Measurements from ENCODE around the gene YJEFN3. TPM values are rescaled to one million over a fixed set of nuclear protein-coding genes. Genes with fewer than 3 reads are reported as not detected.

YJEFN3 gene
- total RNA-seq, 4 donors from 2014 or later = 0.18 to 0.31 TPM; not detected in 2

GRCh38 chr19:19487950-19488874, 40.5 kb upstream of the YJEFN3 start:
- no peak for TF ChIP-seq POLR2A (IDR thresholded peaks at IDR 0.05)
- no peak for TF ChIP-seq CTCF (IDR thresholded peaks at IDR 0.05 in 4 of 5, conservative IDR thresholded peaks at IDR 0.05 in 1 of 5)
- Histone ChIP-seq H3K27me3 (no peaks in the 10 kb centered on the region), H3K9me3 (no peaks in the 10 kb centered on the region), H3K27ac (peak overlapping the region; percentile 44 to 77 (median 72)), H3K4me1 (peaks cover 35 to 40% of the 10 kb centered on the region in 2 donors), H3K4me3 (peak overlapping the region in 1 of 4 donors; percentile 25), H3K36me3 (peaks cover 0 to 8% of the 10 kb centered on the region in 2 donors)
- no peak for ATAC-seq
- intact Hi-C loops (cut with DNase I; ENCODE audit: low total_unique reads) (no loop called here), in situ Hi-C loops (cut with MboI; ENCODE audit: low sequenced_read_pairs in 4 of 4) (loop anchor here in 1 of 4 donors (5.0 kb wide), 1 partner anchor 121 kb away; no protein-coding TSS in a partner anchor)
- DNase-seq = no peak

GRCh38 chr19:19488875-19489690, 39.6 kb upstream of the YJEFN3 start:
- Histone ChIP-seq H3K4me1 (peaks cover 35 to 40% of the 10 kb centered on the region in 2 donors), H3K27me3 (no peaks in the 10 kb centered on the region), H3K4me3 (peak overlapping the region in 1 of 4 donors; percentile 25), H3K9me3 (no peaks in the 10 kb centered on the region), H3K27ac (peak overlapping the region; percentile 44 to 77 (median 72)), H3K36me3 (peaks cover 0 to 17% of the 10 kb centered on the region in 2 donors)
- intact Hi-C loops (cut with DNase I; ENCODE audit: low total_unique reads) (no loop called here), in situ Hi-C loops (cut with MboI; ENCODE audit: low sequenced_read_pairs in 4 of 4) (loop anchor here in 1 of 4 donors (5.0 kb wide), 1 partner anchor 122 kb away; no protein-coding TSS in a partner anchor)
- TF ChIP-seq POLR2A (IDR thresholded peaks at IDR 0.05) (no peak), CTCF (IDR thresholded peaks at IDR 0.05 in 4 of 5, conservative IDR thresholded peaks at IDR 0.05 in 1 of 5) (no peak)
- ATAC-seq (peak; percentile 28 to 47), DNase-seq (peak; percentile 34 to 69)

GRCh38 chr19:19489804-19490204, 38.9 kb upstream of the YJEFN3 start:
- DNase-seq (peak in 1 of 2 donors; percentile 55), ATAC-seq (peak; percentile 30 to 75)
- H3K9me3 ChIP-seq = no peaks in the 10 kb centered on the region
- peaks cover 0 to 24% of the 10 kb centered on the region in 2 donors for H3K36me3 ChIP-seq
- no peaks in the 10 kb centered on the region for H3K27me3 ChIP-seq
- TF ChIP-seq POLR2A (IDR thresholded peaks at IDR 0.05) (no peak), CTCF (IDR thresholded peaks at IDR 0.05 in 4 of 5, conservative IDR thresholded peaks at IDR 0.05 in 1 of 5) (no peak)
- H3K4me3 ChIP-seq = no peak overlapping the region
- H3K27ac ChIP-seq = peak overlapping the region; percentile 44 to 77 (median 72)
- in situ Hi-C loops (cut with MboI; ENCODE audit: low sequenced_read_pairs in 4 of 4) = loop anchor here (5.0 kb wide), 2 partner anchors 123 to 128 kb away; no protein-coding TSS in a partner anchor
- H3K4me1 ChIP-seq = peaks cover 35 to 38% of the 10 kb centered on the region in 2 donors
- intact Hi-C loops (cut with DNase I; ENCODE audit: low total_unique reads) = loop anchor here (1.0 to 5.0 kb wide), 3 partner anchors 84 to 123 kb away; no protein-coding TSS in a partner anchor

GRCh38 chr19:19490214-19490968, 38.3 kb upstream of the YJEFN3 start:
- peaks cover 31 to 32% of the 10 kb centered on the region in 2 donors for H3K4me1 ChIP-seq
- H3K27ac ChIP-seq = peak overlapping the region; percentile 44 to 77 (median 72)
- H3K27me3 ChIP-seq = no peaks in the 10 kb centered on the region
- peak overlapping the region in 1 of 4 donors; percentile 27 for H3K4me3 ChIP-seq
- H3K36me3 ChIP-seq = peaks cover 0 to 27% of the 10 kb centered on the region in 2 donors
- ATAC-seq (peak; percentile 72 to 85), DNase-seq (peak; percentile 56 to 71)
- intact Hi-C loops (cut with DNase I; ENCODE audit: low total_unique reads) (loop anchor here (1.0 to 5.0 kb wide), 3 partner anchors 84 to 123 kb away; no protein-coding TSS in a partner anchor), in situ Hi-C loops (cut with MboI; ENCODE audit: low sequenced_read_pairs in 4 of 4) (loop anchor here in 3 of 4 donors (5.0 kb wide), 2 partner anchors 123 to 128 kb away; no protein-coding TSS in a partner anchor)
- no peaks in the 10 kb centered on the region for H3K9me3 ChIP-seq
- TF ChIP-seq CTCF (IDR thresholded peaks at IDR 0.05 in 4 of 5, conservative IDR thresholded peaks at IDR 0.05 in 1 of 5) = peak; percentile 72 to 87 (median 83)
- TF ChIP-seq POLR2A (IDR thresholded peaks at IDR 0.05) = no peak
